HG03025 (cell line): Measurements from ENCODE around the gene ARFGAP2.
"Not testable (repeated sequence)": the region's sequence is repeated elsewhere in the genome, so short reads cannot be mapped to it uniquely, and the experiment has no call there.

Experiments used
- ATAC-seq: cut with Tn5 transposase; IDR thresholded peaks from one replicate; pipeline ENCODE4 v1.9.1; 2021; ENCODE audit warnings: mild to moderate bottlenecking, moderate library complexity; ENCODE audit not compliant: unreplicated experiment, low FRiP score

ARFGAP2 gene

GRCh38 chr11:47118958-47119688 is 57.6 kb downstream of the ARFGAP2 start:
- ATAC-seq = not testable (repeated sequence)
